ENCODE data around the gene ASTN2.

Gene ASTN2

DNA sequence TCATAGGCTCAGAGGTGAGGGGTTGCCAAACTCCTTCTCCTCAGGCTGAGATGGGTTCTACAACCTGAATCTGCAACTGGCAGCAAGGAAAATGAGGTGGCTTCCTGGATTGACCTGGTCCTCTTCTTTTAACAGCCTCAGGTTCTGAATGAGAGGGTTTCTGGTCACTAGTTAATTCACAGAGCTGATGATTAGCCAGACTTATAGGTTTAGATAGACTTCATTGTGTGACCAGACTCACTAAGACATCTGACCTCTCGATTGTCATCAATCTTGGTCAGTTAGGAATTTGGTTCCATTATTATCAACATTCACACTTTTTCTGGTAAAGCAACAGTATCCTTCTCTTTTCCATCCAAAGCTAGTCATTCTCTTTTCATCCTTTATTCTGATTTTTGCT lies 1003.4 kb downstream of the ASTN2 start:
- no peak for DNase-seq (ENCODE audit: low read depth)

DNA sequence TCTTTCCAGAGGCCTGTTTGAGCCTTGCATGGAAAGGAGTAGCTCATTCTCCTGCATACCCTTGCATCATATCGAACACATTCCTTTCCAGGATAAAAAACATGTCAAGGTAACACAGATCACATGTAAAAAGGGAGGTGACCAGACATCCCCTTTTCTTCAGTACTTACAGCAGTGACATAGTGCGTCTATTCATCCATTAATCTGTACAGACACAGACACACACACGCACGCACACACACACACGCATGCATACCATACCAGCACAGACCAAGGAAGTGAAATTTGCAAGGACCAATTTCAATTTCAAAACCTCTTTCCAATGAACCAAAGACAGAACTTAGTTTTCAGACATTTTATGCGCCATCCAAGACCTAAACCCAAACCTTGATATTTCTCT lies 1005.2 kb downstream of the ASTN2 start:
- DNase-seq (ENCODE audit: low read depth), result no peak

DNA sequence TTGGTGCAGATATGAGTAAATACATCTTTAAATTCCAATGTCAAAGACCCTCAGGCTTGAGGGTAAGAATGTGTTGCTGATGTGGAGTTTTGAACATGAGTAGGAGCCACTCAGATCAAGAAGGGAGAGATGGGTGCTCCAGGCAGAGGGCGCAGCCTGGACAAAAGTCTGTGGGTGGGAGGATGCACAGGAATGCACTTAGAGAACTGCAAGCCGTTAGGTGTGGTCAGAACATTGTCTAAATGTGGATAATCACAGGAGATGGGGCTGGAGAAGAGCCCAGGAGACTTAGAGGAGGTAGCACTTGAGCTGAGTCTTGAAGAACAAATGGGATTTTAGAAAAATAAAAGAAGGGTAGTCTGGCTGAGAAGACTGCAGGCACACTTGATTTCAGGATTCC lies 1005.7 kb downstream of the ASTN2 start:
- no peak for DNase-seq (ENCODE audit: low read depth)

DNA sequence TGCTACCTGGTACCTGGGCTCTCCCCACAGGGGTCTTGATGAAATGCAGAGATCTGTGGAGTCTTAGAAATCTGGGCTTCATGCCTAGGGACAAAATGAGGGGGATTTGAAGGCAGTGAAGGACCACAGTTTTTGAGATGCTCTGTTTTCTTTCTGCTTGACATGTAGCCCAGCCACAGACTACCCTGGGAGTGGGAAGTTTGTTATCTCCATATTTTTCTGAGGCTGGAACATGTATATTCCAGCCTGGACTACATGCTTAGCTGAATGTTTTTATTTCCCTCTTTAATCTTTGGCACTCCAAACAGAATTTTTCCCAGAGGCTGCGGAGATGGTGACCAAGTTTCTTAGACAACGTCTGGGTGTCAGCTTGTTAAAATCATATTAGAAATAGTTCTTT lies 1008.4 kb downstream of the ASTN2 start:
- no peak for DNase-seq (ENCODE audit: low read depth)

DNA sequence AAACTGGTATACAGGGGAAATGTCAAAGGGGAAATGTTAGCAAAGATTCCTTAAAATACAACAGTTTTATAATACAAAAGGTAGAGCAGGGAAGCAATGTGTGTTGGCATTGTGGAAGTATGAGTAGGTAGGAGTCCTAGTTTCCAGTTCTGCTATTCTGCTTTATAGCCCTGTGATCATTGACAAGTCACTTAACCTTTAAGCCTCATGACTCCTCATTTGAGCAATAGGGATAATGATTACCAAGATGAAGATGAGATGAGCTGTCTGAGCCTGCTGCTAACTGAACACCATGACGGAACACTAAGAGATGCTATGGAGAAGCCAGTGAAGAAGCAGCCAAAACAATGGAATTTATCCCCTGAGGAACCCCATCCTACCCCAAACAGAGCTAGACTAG lies 1009.5 kb downstream of the ASTN2 start:
- no peak for DNase-seq (ENCODE audit: low read depth)

DNA sequence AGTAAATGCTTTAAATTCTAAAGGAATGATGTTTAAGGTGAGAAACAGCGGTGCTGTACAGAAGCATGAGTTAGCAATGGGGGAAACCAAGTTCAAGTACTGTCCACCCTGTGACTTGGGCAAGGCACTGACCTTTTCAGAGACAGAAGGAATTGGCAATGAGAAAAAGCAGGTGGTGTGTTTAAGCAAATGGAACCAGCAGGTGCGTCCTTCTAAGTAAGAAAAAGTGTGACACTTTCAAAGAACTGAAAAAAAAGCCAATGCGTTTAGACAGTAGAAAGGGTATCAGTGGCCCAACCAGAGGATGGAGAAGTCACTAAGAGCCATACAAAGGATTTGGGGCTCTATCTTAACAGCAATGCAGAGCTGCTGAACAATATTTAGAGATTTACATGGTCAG lies 1010.6 kb downstream of the ASTN2 start:
- DNase-seq (ENCODE audit: low read depth), result no peak

DNA sequence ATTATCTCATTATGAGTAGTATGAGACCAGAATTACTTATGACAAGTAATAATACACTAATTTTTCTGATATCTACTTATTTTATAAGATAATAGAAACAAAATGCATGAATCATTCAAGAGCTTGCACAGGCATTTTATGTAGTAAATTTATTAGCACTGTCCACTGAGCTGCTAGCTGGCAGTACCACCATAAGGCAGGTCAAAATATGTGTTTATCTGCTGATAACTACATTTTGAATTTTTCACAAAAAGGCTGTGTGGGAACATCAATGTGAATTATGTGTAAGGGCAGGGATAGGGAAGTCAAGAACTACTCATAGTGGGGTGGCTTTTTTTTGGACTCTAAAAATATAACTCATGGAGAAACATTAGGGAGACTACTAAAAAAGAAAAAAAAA lies 1011.7 kb downstream of the ASTN2 start:
- no peak for DNase-seq (ENCODE audit: low read depth)

DNA sequence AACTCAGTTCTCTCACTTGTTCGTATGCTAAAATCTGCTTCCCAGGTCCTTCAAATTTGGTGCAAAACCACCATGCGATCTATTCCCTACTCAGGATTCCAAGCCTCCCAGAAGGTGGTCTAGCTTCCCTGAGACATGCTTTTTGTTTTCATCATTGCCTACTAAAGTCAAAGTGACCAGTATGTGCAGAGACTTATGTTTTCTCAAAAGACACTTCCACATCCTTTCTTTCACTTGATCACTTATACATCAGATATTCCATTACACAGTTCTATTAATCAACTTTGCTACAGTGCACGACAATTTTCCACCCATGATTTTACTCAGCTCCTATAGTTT lies 1019.2 kb downstream of the ASTN2 start:
- no peak for DNase-seq (ENCODE audit: low read depth)

DNA sequence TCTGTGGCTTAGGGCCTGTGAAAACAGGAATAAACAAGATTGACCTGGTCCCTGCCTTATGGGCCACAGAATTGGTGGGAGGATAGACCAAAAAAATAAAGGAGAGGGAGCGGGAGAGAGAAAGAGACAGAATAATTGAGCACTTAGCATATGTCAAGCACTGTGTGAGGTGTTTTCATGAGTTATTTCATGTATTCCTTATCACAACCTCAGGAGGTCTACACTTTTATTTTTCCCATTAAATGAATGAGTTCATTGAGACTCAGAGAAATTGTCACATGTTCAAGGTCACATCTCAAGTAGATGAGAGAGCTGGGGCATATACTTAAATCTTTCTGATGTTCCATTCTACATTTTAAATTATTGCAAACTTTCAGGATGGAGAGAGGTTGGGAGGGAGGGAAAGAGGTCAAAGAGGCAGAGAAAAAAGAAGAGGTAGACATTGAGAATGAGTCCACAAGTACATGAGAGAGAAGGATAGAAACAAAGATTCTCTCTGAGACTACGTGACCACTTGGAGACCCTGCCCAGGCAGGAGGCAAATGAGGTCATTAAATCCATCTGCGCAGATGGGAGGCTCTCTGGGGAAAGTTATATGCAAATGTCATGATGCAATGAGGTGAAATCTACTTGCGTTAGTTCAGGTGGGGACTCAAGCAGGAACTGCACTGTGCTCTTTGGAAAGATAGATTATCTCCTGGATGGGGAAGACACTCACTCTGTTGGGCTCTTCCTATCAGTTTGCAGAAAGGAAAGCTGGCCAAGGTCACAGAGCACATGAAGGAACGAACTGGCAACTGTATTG lies 1019.8 kb downstream of the ASTN2 start:
- DNase-seq (ENCODE audit: low read depth), result no peak

DNA sequence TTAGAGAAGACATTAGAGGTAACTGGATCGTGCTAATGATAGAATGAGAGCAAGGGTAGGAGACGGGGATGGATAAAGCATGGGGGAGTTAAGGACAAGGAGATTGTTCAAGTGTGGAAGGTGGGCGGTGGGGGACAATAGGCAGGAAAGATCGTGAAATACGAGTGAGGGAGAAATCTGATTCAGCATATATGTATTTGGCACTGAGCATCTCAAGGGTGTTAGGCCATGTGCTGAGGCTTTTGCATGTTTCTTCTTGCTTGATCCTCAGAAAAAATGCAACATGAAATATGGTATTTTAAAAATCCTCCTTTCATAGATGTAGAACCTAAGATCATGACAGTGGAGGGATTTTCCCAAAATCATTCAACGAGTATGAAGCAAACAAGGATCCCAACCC lies 1020.8 kb downstream of the ASTN2 start:
- no peak for DNase-seq (ENCODE audit: low read depth)

DNA sequence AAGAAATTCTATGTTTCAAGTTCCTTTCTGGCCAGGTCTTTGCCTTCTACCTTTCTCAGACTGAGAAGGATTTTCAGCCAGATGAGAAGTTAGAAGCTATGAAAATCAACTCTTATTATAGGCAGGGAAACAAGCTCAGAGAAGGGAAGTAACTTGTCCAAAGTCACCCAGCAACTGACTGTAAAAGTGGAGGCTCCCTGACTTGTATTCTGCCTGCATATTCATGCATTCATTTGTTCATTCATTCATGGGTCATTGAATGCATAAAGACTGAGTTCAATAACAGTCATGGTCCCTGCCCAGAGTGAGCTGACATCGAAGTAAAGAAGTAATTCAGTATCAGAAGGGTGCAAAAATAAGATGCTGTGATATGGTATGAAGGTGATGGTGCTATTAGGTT lies 1021.7 kb downstream of the ASTN2 start:
- no peak for DNase-seq (ENCODE audit: low read depth)

DNA sequence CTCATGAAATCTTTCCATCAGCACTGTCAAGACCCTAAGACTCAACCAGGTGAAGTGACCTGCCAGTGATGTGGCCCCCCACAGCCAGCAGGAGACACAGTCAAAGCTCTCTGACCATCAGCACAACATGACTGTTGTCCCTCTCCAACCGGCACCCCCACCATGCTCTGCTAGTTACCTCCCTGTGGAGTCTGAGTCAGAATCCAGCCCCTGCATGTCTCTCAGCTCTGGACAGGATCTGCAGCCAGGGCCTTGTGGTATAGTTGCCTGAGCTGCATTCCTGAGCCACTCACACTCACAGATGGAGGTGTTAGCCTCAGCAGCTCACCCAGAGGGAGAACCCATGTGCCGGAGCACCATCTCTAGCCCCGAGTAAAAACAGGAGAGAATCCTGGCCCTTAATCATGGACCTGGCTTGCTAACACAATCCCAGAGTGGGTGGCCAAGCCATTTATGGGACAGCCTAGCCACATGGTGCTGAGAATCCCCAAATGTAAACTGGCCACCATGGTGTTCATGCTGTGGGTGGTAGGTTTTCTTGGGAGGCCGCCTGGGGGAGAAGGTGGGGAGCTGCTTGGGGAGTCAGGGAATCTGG lies 1023.5 kb downstream of the ASTN2 start:
- no peak for DNase-seq (ENCODE audit: low read depth)

DNA sequence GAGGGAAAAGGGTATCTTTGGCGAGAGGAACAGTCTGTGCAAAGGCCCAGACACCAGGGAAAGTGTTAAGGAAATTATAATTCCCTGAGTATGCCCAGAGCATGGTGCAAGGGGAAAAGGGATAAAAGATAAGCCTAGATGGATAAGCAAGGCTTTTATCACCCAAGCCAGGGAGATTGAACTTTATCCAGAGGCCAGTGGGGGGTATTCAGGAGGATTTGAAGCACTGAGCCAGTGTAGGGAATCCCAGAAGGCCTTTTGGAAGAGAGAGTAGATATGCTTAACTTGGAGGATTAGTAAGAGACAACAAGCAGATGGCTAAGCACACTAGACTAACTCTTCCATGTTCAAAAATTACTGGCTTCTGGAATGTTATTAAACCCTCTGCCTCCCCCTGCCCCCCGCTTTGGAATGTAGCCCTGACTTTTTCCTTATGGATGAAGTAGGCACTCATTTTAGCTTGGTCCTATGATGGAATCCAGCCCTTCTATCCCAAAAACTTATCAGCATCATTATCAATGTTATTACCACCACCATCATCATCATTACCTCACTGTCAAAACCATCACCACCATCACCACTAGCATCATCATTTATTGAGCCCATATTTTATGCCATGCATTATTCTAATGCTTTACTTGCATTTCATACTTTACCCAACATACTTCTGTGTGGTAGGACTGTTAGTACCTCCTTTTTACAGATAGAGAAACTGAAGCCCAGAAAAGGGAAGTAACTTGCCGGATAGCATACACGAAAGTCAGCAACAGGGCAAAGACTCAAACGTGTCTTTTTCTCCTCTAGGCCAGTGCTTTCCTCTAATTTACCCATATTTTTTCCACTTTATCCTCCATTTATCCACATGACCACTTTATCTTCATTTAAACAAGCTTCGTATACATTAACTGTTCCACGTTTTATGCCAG lies 1024.3 kb downstream of the ASTN2 start:
- DNase-seq (ENCODE audit: low read depth), result no peak

DNA sequence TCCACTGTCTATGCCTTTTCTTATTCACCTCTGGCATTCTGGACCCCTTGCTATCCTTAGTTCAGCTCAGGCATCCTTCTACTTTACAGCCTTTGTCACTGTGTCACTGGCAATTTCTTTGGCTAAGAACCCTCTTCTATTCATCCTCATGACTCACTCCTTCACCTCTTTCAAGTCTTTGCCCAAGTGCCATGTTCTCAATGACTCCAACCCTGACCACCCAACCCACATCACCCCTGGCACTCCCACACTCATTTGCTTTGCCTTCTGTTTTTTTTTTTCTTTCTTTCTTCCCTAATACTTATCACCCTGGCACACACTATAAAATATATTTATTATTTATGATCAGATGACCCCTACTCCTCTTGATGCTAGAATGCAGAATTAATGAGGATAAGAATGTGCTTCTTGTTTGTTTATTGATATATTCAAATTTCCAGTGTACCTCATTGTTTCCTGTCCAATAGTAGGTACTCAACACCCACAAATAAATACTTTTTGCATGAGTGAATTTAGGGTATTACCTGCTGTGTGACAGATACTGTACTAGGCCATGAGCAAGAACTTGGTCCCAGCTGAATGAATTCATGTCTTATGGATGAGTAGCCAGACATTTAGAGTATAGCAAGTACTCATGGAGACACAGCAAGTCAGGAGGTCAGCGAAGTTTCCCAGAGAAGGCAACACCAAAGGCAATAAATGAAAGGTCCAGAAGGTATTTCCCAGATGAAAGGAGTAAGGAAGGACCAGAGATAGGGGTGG lies 1025.1 kb downstream of the ASTN2 start:
- DNase-seq (ENCODE audit: low read depth), result no peak

DNA sequence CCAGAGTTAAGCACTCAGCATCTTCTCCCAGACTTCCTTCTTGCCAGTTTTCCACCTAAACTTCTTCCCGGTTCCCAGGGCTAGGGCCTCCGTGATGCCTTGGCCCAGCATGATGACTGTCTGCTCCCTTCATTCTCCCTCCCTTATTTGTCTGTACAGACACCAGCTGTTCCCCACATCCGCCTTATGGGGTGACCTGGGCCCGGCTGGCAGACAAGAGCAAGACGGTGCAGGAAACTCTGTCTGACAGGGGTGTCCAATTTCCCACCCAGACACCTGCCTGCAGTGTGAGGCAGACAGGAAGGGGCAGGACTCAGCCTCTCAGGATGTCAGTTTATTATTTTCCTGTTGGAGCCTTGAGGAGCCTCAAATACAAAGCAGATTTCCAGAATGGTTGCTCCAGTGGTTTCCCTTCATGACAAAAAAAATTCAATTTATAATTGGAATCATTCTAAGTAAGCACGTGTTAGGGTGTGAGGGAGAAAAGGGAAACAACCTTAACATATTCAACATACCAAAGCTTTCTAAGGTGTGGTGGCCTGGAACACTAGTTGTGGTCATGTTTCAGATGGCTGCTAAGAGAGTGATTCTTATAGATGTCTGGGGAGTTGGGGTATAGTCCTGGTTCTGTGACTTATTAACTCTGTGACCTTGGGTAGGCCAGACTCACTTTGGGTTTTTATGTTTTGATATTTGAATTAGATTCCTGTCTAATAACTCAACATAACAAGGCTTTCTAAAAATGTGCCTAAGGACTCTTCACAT lies 1026.7 kb downstream of the ASTN2 start:
- no peak for DNase-seq (ENCODE audit: low read depth)

DNA sequence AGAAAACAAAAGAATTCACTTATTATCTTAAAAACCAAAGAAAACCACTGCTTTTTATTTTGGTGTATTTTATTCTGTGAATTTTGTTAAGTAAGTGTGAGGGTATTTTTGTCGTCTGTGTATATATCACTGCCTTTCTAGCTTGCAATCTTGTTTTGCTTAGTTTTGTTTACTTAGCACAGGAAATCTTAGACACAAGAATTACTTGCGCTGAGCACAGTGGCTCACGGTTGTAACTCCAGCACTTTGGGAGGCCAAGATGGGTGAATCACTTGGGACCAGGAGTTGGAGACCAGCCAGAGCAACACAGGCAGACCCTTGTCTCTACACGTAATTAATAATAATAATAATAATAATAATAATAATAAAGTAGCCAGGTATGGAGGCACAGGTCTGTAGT lies 1030.9 kb downstream of the ASTN2 start:
- no peak for DNase-seq (ENCODE audit: low read depth)

DNA sequence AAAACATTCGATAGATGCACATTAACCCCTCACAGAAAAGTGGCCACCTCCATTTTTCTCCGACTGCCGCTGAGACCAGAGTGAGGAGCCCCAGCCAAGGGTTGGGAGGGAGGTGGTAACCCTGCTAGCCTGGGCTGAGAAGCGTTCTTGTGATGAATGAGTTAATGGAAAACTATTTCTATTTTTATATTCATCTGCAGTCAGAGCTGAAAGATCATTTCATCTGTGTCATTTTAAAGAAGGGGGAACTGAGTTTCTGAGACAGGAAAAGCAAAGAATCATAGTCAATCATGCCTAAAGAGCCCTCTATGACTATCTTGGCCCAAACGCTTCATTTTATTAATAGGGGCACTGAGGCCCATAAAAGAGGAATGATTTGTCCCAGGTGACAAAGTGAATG lies 1031.7 kb downstream of the ASTN2 start:
- no peak for DNase-seq (ENCODE audit: low read depth)

DNA sequence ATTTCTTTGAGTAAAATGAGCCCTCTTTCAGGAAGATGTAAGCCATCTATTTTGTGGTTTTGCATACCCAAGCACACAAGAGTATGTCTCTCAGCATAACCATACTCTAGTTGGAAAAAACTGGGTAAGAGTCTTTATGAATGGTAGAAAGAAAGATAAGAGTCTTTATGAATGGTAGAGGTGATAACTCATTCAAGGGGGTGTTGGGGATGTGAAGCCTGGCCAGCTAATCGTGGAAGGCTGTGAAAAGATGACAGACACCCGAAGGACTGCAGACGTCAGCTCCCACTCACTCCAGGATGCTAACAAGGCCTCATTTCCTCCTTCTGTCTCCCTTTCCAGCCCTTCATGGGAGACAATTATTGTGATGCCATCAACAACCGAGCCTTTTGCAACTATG lies 1032.8 kb downstream of the ASTN2 start:
- DNase-seq (ENCODE audit: low read depth), result no peak

DNA sequence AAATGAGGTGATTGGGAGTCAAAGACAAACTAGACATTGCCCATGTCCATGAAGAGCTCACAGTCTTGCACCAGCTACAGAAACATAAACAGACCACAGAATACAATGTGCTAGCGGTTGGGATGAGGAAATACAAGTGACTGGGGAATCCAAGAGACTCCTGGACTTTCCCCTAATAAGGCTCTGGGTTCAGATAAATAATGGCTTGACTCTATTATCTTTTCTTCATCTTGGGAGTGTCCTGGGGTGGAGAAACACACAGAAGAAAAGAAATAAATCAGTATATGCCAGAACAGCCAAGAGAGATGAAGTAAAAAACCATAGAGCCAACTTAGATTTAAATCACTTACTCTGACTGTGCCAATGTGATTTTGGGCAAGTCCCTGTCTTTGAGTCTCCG lies 1033.5 kb downstream of the ASTN2 start:
- DNase-seq (ENCODE audit: low read depth), result no peak

DNA sequence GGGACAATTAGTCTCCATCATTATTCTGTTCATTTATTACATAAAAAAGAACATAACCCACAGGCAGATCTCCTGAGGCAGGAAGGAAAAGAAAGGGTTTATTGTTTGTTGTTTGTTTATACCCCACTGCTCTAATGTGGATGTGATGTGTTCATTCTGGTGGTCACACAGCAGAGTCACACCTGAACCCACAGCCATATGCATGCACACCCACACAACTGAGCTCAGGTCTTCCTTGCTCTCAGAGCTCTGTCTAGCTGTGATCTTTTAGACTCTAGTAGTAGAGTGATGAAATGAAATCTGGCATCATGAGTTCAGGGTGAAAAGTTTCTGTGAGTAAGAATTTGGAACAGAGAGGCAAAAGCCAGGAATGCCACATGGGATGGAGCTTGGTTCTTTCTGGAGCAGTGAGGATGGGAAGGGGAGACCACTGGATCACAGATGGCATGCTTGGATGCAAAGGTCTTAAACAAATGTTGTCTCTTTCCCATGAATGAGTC lies 1034.3 kb downstream of the ASTN2 start:
- DNase-seq (ENCODE audit: low read depth), result no peak

DNA sequence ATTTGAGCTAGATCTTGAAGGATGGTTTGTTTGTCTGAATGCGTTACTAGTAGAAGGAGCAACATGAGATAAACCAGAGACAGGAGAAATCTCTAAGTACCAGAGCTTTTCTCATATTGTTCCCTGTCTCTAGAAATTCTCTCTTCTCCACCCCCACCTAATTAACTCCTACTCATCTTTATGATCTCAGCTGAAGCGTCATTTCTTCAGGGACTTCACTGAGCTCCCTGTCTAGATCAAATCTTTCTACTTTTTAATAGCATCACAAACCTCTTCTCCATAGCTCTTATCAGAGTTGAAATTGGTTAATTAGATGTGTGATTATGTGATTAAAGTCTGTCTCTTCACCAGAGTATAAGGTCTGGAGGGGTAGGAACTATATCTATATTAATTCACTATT lies 1035.0 kb downstream of the ASTN2 start:
- DNase-seq (ENCODE audit: low read depth), result no peak

Measured in stimulated activated CD8-positive, alpha-beta memory T cell treated with anti-CD3 and anti-CD28 coated beads, Interleukin-4, amount 100 ng/mL, for 24 hours (primary cell).